NCI-H2081 treated with DMSO at 0.1 percent for 48 hours (cell line): ENCODE measurements around the gene TP73.

ENCODE experiments used
- DNase-seq: peaks from one replicate; lab custom pipeline; 2025; lab: John Stamatoyannopoulos, UW

Gene TP73

DNA sequence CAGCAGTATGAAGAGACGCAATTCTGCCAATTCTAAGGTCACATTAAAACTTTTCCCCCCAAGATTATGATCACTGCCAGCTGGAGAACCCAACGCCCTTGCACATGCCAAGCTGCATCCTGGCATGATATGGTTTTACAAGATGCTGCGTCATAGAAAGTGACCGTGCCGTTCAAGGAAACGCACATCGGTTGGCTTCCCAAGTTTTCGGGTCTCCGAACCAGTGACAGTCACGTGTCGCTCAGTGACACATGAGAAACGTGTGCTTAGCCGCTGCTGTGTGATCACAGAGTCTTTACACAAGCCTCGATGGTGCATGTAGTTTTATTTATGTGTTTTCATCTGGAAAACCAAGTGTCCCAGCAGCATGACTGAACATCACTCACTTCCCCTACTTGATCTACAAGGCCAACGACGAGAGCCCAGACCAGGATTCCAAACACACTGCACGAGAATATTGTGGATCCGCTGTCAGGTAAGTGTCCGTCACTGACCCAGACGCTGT lies 127.6 kb downstream of the TP73 start:
- no peak for DNase-seq

DNA sequence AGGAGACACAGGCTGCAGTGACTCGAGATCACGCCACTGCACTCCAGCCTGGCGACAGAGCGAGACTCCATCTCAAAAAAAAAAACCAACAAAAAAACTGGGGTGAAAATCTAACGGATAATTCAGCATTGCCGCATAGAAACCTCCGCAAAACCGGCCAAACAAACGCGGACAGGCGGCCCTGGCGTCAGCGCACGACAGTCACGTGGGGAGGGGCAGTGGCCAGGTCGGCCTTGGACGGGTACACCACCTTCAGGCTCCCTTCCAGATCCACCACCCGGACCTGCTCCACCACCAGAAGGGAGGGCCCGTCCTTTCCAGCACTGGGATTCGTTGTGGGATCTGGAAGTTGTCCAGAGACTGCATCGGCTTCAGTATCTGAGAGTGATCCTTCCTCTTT lies 128.6 kb downstream of the TP73 start:
- no peak for DNase-seq

DNA sequence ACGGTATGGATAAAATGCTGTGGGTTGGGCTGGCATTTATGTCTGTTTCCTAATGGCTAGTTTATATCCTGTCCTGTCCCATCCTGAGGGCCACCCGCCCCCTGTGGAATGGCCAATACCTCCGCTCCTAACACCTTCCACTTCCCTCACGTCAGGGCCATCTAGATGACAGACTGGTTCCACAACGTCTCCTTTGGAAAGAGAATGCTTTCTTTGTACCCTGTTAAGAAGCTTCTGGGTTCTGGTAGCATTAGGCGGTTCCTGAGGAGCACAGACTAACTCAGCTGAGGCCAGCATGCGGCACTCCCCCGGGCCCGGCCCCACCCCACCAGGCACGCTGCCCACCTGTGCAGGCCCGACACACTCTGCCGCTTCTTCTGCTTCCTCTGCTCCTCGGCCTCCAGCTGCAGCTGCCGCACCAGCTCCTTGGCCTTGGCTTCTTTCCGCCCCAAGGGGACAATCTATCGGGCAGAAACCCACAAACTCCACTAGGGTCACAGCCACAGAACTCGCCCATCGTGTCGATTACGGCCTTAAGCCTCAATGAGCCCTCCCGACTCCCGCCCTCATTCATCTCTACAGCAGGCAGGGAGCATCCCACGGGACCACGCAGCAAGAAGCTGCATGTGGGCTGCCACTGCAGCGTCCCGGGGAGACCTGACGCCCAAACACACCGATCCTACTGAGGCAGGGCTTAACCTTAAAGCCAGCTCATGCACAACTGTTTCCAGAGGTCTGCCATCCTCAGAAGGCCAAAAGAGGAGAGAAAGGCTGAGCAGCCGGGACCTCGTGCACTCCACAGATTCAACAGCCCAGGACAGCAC lies 131.5 kb downstream of the TP73 start:
- DNase-seq, result no peak

DNA sequence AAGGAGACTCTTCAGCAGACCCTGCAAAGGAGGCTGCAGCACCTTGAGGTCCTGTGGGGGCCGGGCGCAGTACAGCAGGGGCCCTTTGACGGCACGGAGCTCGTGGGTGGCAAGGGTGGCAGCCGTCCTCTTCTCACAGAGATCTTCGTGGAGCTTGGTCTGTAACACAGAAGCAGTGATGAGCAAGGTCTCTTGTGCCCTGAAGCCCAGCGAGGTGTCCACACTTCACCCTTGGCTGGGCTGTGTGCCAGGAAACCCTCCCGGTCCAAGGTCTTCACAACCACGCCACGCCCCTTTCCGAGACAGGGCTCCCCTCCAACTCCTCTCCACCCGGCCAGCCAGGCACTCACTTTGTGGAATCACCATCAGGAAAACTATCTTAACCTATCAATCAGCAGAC lies 132.7 kb downstream of the TP73 start:
- no peak for DNase-seq

DNA sequence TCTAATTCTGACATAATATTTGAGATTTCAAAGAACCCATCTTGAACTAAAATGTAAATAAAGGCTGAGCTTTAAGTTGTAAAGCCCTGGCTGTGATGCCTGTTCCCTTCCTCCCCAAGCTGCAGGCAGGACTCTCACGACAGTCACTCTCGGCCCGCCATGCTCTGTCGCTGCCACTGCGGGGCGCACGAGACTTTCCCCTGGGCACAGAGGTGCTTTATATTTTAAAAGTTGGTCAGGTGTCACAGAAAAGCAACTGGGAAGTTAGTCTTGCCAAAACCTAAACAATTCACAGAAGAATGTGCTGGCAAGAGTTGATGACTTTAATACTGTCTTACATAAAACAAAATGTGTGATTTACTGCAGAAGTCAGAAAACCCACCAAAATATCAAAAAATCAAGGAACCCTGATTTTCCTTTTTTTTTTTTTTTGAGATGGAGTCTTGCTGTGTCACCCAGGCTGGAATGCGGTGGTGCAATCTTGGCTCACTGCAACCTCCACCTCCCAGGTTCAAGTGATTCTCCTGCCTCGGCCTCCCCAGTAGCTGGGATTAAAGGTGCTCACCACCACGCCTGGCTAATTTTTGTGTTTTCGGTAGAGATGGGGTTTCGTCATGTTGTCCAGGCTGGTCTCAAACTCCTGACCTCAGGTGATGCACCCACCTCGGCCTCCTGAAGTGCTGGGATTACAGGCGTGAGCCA lies 133.3 kb downstream of the TP73 start:
- no peak for DNase-seq
